ENCODE measurements around the gene ACYP2. TPM values are rescaled to one million over a fixed set of nuclear protein-coding genes. Genes with fewer than 3 reads are reported as not detected.
"Not testable (repeated sequence)": the region's sequence is repeated elsewhere in the genome, so short reads cannot be mapped to it uniquely, and the experiment has no call there.

The ACYP2 gene
- total RNA-seq, 1 donor from 2014 or later: 11.8 TPM

DNA sequence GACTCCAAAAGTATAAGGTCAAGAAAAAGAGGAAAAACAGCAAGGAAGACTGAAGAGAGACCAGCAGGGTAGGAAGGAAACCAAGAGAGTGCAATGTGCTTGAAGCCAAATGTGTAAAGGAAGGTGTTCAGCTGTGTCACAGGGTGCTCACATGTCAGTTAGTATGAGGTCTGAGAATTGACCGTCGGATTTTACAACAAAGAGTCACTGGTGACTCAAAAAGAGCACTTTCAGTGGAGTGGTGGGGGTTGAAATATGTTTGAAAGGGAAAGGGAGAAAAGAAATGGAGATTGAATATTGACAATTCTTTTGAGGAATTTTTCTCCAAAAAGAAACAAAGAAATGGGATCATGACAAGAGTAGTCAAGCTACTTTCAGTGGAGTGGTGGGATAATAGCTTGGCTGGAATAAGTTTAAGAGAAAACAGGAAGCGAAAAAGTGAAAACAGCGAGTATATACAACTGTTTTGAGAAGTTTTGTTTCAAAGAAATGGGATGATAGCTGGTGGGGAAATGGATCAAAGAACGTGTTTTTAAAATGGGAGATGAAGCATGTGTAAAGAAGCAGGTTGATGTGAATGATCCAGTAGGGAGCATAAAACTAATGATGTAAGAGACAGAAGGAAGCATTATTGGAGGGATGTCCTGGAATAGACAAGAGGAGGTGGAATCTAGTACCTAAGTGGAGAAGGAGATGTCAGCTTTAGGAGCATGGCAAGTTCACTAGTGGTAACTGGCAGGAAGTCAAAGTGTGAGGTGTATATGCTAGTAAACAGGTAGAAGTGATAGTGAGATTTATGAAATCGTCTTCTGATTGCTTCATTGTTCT, 144.2 kb downstream of the ACYP2 start:
- no peak overlapping the region for H3K4me3 Mint-ChIP-seq
- no peak for TF ChIP-seq CTCF (IDR thresholded peaks at IDR 0.05; ENCODE audit: unreplicated experiment)
- no peaks in the 10 kb centered on the region for H3K27me3 Mint-ChIP-seq (ENCODE audit: low read depth)
- no peak overlapping the region for H3K27ac Mint-ChIP-seq
- no peak for DNase-seq (ENCODE audit: low spot score in 2 of 2, unreplicated experiment in 2 of 2)
- peaks cover 8% of the 10 kb centered on the region for H3K9me3 Mint-ChIP-seq
- H3K36me3 Mint-ChIP-seq: no peaks in the 10 kb centered on the region
- no peaks in the 10 kb centered on the region for H3K4me1 Mint-ChIP-seq

- H3K27ac Mint-ChIP-seq: no peak overlapping the region
These were observed 144.8 kb downstream of the ACYP2 start for GRCh38 chr2:54260241-54260595.

DNA sequence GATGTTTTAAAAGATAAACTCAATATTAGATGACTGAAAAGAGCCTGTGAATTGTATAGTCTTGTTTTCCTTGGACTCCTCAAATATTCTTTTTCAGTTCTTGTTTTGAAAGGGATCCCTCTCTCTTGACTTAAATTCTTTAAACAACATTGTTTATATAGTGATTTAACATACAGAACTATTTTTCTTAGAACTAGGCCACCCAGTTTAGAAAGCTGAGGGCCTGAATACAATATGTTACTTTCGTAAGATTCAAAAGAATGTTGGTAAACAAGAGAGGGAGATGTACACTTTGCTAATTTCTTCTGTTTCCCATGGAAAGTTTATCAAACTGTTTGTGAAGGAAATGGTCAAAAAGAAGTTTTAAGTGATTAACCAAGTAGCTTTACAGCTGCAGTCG, 146.1 kb downstream of the ACYP2 start:
- H3K4me1 Mint-ChIP-seq: no peaks in the 10 kb centered on the region
- H3K27me3 Mint-ChIP-seq (ENCODE audit: low read depth): no peaks in the 10 kb centered on the region
- H3K27ac Mint-ChIP-seq: no peak overlapping the region
- H3K36me3 Mint-ChIP-seq: peaks cover 5% of the 10 kb centered on the region
- no peak overlapping the region for H3K4me3 Mint-ChIP-seq
- TF ChIP-seq CTCF (IDR thresholded peaks at IDR 0.05; ENCODE audit: unreplicated experiment): no peak
- H3K9me3 Mint-ChIP-seq: peaks cover 19% of the 10 kb centered on the region
- DNase-seq (ENCODE audit: low spot score in 2 of 2, unreplicated experiment in 2 of 2): no peak

More at GRCh38 chr2:54260241-54260595, 144.8 kb downstream of the ACYP2 start:
- Mint-ChIP-seq H3K4me1 (no peaks in the 10 kb centered on the region), H3K36me3 (peaks cover 2% of the 10 kb centered on the region), H3K27me3 (ENCODE audit: low read depth) (no peaks in the 10 kb centered on the region), H3K4me3 (no peak overlapping the region), H3K9me3 (peaks cover 14% of the 10 kb centered on the region)
- TF ChIP-seq CTCF (IDR thresholded peaks at IDR 0.05; ENCODE audit: unreplicated experiment): no peak
- no peak for DNase-seq (ENCODE audit: low spot score in 2 of 2, unreplicated experiment in 2 of 2)

DNA sequence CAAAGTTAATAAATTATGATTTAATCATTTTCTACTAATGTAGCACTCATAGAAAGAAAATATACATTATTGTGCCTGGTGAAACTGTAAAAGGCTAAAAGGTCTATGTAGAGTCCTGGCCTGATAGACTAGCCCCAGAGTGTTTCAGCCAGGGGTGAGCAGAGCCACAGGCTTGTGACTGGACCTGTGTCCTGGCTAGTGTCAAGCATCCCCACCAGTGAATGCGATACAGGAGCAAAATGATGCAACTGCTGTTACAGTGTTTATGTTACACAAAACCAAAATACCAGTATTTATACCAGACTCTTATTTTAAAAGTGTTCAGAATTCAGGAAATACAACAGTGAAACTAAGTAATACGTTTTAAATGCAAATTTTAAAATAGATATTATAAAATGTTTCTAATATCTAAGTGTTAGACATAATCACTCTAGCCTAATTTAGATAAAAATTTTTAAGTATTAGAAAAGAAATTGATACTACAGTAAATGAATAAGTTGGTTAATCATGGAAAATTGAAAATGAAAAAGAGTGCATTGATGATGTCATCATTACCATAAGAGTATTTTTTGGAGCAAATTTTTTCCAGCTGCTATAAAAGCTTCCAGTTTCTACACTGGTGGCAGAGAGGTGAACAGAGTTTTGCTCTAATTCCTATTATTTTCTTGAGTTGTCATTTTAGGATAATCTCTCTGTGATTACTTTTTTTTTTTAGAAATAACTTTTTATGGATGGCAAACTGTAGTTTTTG, 146.8 kb downstream of the ACYP2 start:
- TF ChIP-seq CTCF (IDR thresholded peaks at IDR 0.05; ENCODE audit: unreplicated experiment): no peak
- peaks cover 22% of the 10 kb centered on the region for H3K9me3 Mint-ChIP-seq
- no peak for DNase-seq (ENCODE audit: low spot score in 2 of 2, unreplicated experiment in 2 of 2)
- no peak overlapping the region for H3K27ac Mint-ChIP-seq
- no peak overlapping the region for H3K4me3 Mint-ChIP-seq
- H3K4me1 Mint-ChIP-seq: no peaks in the 10 kb centered on the region
- peaks cover 7% of the 10 kb centered on the region for H3K36me3 Mint-ChIP-seq
- H3K27me3 Mint-ChIP-seq (ENCODE audit: low read depth): no peaks in the 10 kb centered on the region

GRCh38 chr2:54265081-54265480, 149.7 kb downstream of the ACYP2 start:
- not testable (repeated sequence) for H3K36me3 Mint-ChIP-seq; H3K4me3 Mint-ChIP-seq; DNase-seq (ENCODE audit: low spot score in 2 of 2, unreplicated experiment in 2 of 2); H3K27me3 Mint-ChIP-seq (ENCODE audit: low read depth); H3K4me1 Mint-ChIP-seq; H3K27ac Mint-ChIP-seq
- H3K9me3 Mint-ChIP-seq: peaks cover 22% of the 10 kb centered on the region

- Mint-ChIP-seq H3K27me3 (ENCODE audit: low read depth) (no peaks in the 10 kb centered on the region), H3K4me3 (no peak overlapping the region), H3K9me3 (peaks cover 22% of the 10 kb centered on the region), H3K36me3 (peaks cover 7% of the 10 kb centered on the region), H3K27ac (no peak overlapping the region), H3K4me1 (no peaks in the 10 kb centered on the region)
- TF ChIP-seq CTCF (IDR thresholded peaks at IDR 0.05; ENCODE audit: unreplicated experiment): no peak
- DNase-seq (ENCODE audit: low spot score in 2 of 2, unreplicated experiment in 2 of 2): no peak
These were observed 152.2 kb downstream of the ACYP2 start for GRCh38 chr2:54267577-54267976.
